ENCODE data around the gene ZNF576.

Gene ZNF576

GRCh38 chr19:43609872-43610271, 13.5 kb downstream of the ZNF576 start:
- TF ChIP-seq, protein P1, sequence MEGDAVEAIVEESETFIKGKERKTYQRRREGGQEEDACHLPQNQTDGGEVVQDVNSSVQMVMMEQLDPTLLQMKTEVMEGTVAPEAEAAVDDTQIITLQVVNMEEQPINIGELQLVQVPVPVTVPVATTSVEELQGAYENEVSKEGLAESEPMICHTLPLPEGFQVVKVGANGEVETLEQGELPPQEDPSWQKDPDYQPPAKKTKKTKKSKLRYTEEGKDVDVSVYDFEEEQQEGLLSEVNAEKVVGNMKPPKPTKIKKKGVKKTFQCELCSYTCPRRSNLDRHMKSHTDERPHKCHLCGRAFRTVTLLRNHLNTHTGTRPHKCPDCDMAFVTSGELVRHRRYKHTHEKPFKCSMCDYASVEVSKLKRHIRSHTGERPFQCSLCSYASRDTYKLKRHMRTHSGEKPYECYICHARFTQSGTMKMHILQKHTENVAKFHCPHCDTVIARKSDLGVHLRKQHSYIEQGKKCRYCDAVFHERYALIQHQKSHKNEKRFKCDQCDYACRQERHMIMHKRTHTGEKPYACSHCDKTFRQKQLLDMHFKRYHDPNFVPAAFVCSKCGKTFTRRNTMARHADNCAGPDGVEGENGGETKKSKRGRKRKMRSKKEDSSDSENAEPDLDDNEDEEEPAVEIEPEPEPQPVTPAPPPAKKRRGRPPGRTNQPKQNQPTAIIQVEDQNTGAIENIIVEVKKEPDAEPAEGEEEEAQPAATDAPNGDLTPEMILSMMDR (IDR thresholded peaks at IDR 0.05; ENCODE audit: insufficient read depth, low read length, poor library complexity, severe bottlenecking), result no peak
- no peak for TF ChIP-seq EZH2phosphoT487 (conservative IDR thresholded peaks at IDR 0.05; ENCODE audit: low read length)
- Histone ChIP-seq H3K4me3 (ENCODE audit: insufficient read depth, low read length, poor library complexity, severe bottlenecking) (no peak overlapping the region), H3K36me3 (ENCODE audit: low read length) (no peaks in the 10 kb centered on the region), H3K27ac (ENCODE audit: low read depth, low read length) (no peak overlapping the region), H3F3A (ENCODE audit: insufficient read depth) (no peaks in the 10 kb centered on the region), H3K9me3 (ENCODE audit: insufficient read depth, low read length) (no peaks in the 10 kb centered on the region), H3K9ac (ENCODE audit: low read length) (no peak overlapping the region), H3K4me2 (ENCODE audit: low read depth, low read length, poor library complexity, severe bottlenecking) (no peak overlapping the region), H3K79me2 (ENCODE audit: insufficient read depth, low read length) (peaks cover 16% of the 10 kb centered on the region; the same call in 1 of the 2 replicates), H2AFZ (ENCODE audit: low read depth, low read length, severe bottlenecking) (no peak overlapping the region), H4K20me1 (ENCODE audit: low read depth, low read length) (no peaks in the 10 kb centered on the region), H3K27me3 (ENCODE audit: low read length) (no peaks in the 10 kb centered on the region), H3K9me2 (replicated peaks; ENCODE audit: insufficient read depth, low read length) (no peaks in the 10 kb centered on the region)

- H2AFZ ChIP-seq (ENCODE audit: low read depth, low read length, severe bottlenecking), result no peak overlapping the region
- H3K27ac ChIP-seq (ENCODE audit: low read depth, low read length), result no peak overlapping the region
- H3F3A ChIP-seq (ENCODE audit: insufficient read depth), result no peaks in the 10 kb centered on the region
- H3K36me3 ChIP-seq (ENCODE audit: low read length), result no peaks in the 10 kb centered on the region
- H4K20me1 ChIP-seq (ENCODE audit: low read depth, low read length), result no peaks in the 10 kb centered on the region
- no peaks in the 10 kb centered on the region for H3K9me3 ChIP-seq (ENCODE audit: insufficient read depth, low read length)
- H3K79me2 ChIP-seq (ENCODE audit: insufficient read depth, low read length), result peaks cover 20% of the 10 kb centered on the region; the same call in 1 of the 2 replicates
- H3K27me3 ChIP-seq (ENCODE audit: low read length), result no peaks in the 10 kb centered on the region
- TF ChIP-seq, protein P1 (IDR thresholded peaks at IDR 0.05; ENCODE audit: insufficient read depth, low read length, poor library complexity, severe bottlenecking), result no peak
- TF ChIP-seq EZH2phosphoT487 (conservative IDR thresholded peaks at IDR 0.05; ENCODE audit: low read length), result no peak
- H3K9ac ChIP-seq (ENCODE audit: low read length), result no peak overlapping the region
- no peaks in the 10 kb centered on the region for H3K9me2 ChIP-seq (replicated peaks; ENCODE audit: insufficient read depth, low read length)
- H3K4me2 ChIP-seq (ENCODE audit: low read depth, low read length, poor library complexity, severe bottlenecking), result no peak overlapping the region
- no peak overlapping the region for H3K4me3 ChIP-seq (ENCODE audit: insufficient read depth, low read length, poor library complexity, severe bottlenecking)
Observed at GRCh38 chr19:43610493-43610892, 14.1 kb downstream of the ZNF576 start.

DNA sequence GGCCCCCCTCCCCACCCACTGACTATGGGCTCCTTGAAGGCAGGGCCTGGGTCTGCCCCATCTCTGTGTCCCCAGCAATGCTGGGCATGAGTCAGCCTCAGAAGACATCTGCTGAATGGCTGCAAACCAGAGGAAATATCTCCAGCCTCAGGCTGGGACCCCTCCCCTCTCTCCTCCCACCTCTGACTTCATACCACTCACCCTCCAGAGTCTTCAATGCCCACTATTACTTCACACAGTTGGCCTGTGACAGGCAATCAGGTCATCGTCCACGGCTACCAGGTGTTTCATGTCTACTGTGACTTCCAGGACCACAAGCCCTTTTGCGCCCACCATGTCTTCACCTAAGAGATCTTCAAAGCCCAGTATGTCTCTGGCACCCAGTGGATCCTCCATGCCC, 15.4 kb downstream of the ZNF576 start, which contains the start of gene SRRM5:
Gene SRRM5 (plus strand): TSS at position 301 of the 400 bp plus-strand sequence. CDS start 34 bp downstream, at position 335.
- Histone ChIP-seq H3K4me2 (ENCODE audit: low read depth, low read length, poor library complexity, severe bottlenecking) (no peak within 1 kb of the TSS), H3K4me3 (ENCODE audit: insufficient read depth, low read length, poor library complexity, severe bottlenecking) (no peak within 1 kb of the TSS), H3K79me2 (ENCODE audit: insufficient read depth, low read length) (peaks cover 32% of the 10 kb centered on the region), H3K9me3 (ENCODE audit: insufficient read depth, low read length) (no peaks in the 10 kb centered on the region), H3F3A (ENCODE audit: insufficient read depth) (no peaks in the 10 kb centered on the region), H4K20me1 (ENCODE audit: low read depth, low read length) (no peaks in the 10 kb centered on the region), H3K9me2 (replicated peaks; ENCODE audit: insufficient read depth, low read length) (no peaks in the 10 kb centered on the region), H3K9ac (ENCODE audit: low read length) (no peak within 1 kb of the TSS), H3K27me3 (ENCODE audit: low read length) (no peaks in the 10 kb centered on the region), H2AFZ (ENCODE audit: low read depth, low read length, severe bottlenecking) (no peak within 1 kb of the TSS), H3K36me3 (ENCODE audit: low read length) (no peaks in the 10 kb centered on the region), H3K27ac (ENCODE audit: low read depth, low read length) (no peak within 1 kb of the TSS)
- TF ChIP-seq, protein P1 (IDR thresholded peaks at IDR 0.05; ENCODE audit: insufficient read depth, low read length, poor library complexity, severe bottlenecking), result no peak
- no peak for TF ChIP-seq EZH2phosphoT487 (conservative IDR thresholded peaks at IDR 0.05; ENCODE audit: low read length)

Data from SU-DHL-6 (cell line).